GM18907 (cell line): ENCODE results near the gene ANKRD53.

Experiments
- ATAC-seq: cut with Tn5 transposase; IDR thresholded peaks from one replicate; pipeline ENCODE4 v1.9.1; 2021; ENCODE audit warnings: mild to moderate bottlenecking, moderate library complexity; ENCODE audit not compliant: unreplicated experiment

The ANKRD53 gene, protein sequence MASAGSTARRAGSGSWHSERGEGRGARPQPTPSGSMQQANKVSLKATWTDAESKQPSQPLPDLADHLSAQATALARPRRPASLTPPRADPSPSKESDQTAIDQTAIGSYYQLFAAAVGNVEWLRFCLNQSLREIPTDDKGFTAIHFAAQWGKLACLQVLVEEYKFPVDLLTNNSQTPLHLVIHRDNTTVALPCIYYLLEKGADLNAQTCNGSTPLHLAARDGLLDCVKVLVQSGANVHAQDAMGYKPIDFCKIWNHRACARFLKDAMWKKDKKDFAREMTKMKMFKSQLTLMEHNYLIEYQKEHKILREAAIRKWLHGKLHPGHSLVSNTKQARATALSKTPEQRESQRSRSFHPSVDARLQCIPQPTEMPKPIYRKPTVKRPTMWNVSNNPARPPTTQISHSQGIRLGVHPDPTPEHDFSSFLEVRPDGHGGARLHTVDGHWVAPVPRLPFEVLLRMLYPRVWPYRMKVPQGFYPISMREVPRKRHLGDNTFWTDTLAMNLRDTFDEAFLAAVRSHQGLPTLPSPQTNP

DNA sequence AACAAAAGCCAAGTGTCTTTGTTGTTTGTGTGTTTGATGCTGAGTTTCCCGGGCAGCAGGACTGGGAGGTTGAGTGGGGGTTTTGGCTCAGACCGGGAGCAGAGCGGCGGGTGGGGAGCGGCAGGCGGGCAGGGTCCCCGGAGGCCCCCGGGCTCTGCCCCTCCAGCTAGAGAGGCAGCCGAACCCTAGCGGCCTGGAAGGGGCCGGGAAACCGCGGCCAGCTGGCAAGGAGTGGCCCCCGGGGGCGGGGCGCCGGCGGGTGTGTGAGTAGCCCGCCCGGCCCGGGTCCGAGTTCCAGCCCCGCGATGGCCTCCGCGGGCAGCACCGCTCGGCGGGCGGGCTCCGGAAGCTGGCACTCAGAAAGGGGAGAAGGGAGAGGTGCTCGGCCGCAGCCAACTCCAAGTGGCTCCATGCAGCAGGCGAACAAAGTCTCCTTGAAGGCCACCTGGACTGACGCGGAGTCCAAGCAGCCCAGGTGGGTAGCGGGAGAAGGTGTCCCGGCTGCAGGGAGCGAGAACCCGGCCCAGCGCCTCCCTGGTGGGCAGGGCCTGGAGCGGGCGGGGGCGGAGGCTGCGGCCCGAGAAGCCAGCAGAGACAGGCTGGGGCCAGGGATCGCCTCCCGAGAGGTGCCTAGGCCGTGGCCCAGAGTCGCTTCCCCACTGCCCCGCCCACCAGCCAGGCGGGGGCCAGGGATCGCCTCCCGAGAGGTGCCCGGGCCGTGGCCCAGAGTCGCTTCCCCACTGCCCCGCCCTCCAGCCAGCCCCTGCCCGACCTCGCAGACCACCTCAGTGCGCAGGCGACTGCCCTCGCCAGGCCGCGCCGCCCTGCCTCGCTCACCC, at the start of gene ANKRD53:
TSS of gene ANKRD53 (plus strand) at position 290 of the 839 bp plus-strand sequence. CDS start at position 306, 16 bp downstream.
- ATAC-seq = no peak

DNA sequence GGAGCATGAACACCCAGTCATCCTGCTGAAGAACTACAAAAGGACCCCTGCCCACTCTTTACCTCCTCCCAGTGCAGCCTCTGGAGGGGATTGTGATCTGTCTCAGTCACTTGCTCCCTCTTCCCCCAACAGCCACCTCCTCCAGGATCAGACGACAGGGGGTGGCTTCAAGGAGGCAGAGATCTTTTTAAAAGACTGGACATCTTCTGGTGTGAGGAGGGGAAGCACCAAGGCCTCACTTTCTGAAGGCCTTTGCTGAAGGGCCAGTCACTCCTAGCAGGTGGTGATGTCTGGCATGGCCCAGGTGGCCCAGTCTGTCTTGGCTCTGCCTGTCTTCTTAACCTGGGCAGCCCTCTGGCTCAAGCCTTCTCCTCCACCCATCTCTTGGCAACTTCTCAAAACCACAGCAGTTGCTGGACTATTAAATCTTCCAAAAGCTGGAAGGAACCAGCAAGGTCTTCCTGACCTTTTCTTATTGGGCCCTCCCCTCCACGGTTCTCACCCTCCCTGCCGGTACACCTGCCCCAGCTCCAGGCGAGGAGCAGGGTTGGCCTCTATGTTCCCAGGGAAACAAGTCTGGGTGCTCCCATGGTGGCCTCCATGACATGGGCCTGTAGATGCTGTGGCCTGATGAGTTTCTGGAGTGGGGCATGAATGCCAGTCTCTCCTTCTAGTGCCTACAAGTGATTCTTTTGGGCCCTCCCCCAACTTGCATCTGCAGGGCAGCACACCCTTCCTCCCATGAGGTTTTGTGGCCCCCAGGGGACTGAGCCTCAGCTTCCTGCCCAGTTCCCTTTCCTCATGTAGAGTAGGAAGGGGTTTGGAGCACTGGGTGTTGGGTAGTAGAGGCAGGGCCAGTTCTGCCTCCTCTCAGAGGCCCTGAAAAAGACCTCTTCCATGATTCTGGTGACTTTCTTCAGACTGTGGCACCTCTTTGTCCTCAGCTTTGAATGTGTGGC, 47.8 kb upstream of the ANKRD53 start:
- no peak for ATAC-seq

DNA sequence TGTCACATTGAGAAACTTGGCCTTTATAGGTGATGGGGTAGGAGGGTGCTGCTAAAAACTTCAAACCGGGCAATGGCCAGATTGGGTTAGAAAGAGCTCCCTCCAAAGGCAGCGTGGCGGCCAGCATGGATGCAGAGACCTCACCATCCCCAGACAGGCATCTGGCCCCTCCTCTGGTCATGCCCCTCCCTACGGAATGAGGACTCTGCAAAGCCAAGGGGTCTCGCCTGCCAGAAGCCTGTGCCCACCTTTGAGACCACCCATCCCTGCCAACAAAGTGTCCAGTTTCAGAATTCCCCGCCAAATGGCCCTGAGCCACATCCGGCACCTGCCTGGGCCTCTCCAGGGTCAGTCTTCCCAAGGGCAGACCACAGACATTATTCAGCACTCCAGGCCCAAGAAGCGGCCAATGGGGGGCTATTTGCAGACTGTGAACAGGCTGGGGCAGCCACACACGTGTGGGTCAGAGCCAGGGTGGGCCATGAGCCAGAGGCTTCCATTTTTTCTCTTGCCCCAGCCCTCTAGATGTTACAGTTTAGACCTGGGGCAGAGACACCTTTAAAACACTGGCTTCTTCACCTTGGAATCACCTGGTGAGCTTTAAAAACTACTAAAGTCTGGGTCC, 46.9 kb upstream of the ANKRD53 start:
- ATAC-seq = no peak

DNA sequence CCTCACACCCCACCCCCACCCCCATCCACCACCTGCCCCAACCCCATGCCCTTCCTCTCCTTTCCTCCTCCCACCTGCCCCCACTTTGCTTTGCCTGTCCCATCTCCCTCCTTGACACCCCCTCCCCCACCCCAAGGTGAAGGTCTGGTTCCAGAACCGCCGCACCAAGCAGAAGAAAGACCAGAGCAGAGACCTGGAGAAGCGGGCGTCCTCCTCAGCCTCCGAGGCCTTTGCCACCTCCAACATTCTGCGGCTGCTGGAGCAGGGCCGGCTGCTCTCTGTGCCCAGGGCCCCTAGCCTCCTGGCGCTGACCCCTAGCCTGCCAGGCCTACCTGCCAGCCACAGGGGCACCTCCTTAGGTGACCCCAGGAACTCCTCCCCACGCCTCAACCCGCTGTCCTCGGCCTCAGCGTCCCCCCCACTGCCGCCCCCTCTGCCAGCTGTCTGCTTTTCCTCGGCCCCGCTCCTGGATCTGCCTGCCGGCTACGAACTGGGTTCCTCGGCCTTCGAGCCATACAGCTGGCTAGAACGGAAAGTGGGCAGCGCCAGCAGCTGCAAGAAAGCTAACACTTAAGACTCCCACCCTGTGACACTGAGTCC, 45.7 kb upstream of the ANKRD53 start:
- no peak for ATAC-seq

DNA sequence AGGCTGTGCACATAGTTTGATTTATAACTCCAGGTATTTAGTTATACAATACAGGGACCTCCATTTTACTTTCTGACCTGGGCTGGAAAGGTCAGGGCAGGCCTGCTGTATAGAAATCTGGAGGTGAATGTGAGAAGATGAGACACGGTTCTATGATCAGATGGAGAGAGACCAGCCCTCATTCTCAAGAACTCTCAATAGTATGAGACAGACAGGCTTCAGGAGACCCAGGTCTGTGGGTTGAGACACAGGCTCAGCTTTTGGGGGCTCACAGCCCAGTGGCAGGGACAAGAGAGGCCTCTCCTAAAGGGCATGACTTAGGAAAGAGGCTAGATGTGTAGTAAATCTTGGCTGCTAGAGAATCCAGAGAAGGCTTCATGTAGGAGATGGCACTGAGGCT, 43.4 kb upstream of the ANKRD53 start:
- no peak for ATAC-seq

DNA sequence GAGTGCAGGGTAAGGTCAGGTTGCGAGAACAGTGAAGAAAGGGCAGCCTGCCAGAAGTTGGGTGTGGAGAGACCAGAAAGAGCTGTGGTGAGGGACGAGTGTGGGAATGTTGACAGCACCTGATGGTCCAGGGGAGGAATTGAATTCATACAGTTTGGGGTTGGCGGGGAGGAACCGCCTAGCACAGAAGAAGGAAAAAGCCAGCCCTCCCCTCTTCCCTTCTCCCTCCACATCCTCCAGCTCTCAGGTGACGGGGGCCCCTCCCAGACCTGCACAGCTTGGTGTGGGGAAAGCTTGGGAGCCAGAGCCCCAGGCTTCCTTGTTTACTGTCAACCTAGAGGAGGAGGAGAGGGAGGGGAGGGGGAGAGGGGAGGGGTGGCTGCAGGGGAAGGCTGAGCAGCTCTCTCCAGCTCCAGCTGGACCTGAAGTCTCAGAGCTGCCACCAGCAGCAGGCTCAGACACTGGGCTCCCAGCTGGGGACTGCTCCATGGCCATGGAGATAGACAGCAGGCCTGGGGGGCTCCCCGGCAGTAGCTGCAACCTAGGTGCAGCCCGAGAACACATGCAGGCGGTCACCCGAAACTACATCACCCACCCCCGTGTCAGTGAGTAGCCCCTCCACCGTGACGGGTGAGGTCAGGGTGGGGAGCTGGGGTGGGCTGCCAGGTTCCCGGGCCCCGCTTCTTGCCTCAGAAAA, 42.8 kb upstream of the ANKRD53 start, which contains the start of gene ATP6V1B1:
TSS of gene ATP6V1B1 (plus strand) at position 433 of the 697 bp plus-strand sequence. CDS start at position 488, 55 bp downstream.
- no peak for ATAC-seq

DNA sequence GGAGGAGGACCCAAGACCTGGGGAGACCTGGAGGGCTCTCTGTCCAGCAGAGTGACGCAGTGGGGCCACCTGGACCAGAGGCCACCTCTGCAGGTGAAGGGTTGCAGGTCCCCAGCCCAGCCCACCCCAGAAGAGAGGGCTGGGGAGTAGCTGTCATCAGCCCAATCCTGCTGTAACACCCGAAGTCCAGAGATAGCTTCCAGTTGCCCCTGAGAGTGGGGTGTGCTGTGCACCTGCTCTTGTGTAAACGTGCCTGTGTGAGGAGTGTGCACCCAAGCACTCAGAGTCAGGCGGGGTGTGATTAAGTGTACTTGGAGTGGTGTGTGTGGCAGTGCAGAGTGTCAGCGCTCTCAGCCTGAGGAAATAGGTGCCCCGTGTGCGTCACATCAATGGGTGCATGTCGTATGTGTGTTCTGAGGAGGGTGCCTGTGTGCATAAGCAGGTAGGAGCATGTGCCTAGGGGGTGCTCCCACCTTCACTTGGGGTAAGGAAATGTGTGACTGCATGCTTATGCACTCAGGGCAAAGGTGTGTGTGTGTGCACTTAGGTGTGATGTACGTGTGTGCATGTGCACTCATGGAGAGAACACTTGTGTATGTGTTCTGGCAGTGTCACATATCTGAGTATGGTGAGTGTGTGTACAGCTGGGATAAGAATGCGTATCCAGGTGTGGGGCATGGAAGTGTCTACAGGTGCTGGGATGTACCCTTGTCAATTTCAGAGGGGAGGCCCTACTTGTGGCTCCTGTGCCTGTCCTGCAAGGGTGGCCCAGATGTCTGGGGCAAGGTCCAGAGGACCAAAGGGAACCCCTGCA, 42.1 kb upstream of the ANKRD53 start:
- ATAC-seq = no peak

DNA sequence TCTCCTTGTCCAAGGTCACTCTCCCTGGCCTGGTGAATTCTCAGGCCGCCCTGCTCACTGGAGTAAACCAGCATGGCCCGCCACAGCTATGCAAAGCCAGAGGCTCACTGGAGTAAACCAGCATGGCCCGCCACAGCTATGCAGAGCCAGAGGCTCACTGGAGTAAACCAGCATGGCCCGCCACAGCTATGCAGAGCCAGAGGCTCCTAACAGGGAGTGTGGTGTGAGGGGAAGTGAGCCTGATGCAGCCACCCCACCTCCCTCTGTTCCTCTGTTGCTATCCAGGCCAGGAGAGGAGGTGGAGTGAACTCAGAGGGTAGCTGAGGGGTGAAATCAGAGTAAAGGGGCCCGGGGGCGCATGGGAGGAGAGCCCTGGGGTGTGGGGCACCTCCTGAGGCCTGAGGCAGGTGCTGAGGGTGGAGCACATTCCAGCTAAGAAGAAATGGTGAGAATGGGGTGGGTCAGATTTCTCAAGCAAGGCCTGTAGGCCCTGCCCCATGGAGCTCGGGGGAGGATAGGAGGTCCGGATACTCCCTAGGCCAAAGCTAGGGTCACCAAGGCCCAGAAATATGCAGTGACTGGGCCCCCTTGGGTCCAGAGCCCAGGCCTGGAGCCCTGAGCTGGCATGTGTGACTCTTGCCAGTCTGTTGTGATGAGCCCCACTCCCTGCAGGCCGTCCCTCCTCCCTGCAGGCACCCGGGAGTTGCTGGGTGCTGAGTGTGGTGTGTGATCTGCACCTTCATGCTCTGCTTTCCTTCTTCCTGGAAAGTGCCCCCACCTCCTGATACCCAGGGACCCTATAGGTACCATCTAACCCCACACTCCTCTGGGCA, 41.2 kb upstream of the ANKRD53 start:
- no peak for ATAC-seq

DNA sequence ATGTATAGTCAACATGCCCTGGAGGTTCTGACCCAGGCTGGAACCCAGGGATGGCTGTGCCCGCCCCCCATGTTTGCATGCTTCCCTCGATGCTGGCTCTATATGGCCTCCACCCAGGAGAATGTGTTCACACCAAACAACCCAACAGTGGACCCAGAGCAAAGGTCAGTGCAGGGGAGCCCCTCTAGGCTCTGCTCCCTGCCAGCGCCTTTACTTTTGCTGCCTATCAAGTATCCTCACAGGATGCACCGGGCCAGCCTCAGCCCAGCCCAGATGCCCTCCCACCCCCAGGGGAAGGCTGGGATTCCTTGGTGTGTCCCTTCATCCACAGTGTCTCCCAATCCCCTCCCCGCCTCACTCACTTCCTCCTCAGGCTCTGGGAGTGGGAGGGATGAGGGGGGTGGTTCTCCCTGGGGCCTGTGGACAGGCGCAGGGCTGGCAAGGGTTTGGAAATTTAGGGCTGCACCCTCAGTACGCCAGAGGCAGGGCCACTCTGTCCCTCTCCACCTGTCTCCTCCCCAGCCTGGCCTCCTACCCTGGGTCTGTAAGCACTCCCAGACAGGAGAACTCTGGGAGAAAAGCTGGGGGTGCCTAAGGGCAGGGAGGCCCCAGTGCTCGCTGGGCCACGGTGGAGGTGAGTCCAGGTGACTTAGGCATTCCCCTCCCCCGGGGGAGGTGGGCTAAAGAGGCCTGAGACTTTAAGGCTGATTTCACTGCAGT, 40.4 kb upstream of the ANKRD53 start:
- ATAC-seq = no peak

DNA sequence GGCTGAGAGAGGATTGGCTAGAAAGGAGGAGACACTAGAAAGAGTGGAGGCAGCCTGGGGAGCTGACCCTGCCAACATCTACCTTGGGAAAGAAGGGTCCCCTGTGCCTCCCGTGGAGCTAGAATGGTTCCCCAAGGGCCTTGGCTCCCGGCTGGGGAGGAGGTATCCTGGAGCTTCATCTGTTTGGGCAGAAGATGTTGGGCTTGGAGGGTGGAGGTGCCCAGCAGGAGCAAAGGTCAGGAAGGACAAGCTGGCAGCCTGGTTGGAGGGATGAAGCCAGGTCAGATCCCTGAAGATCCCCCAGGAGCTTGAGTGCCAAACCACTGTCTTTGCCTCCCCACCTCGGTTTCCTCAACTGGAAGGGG, 39.9 kb upstream of the ANKRD53 start:
- no peak for ATAC-seq

DNA sequence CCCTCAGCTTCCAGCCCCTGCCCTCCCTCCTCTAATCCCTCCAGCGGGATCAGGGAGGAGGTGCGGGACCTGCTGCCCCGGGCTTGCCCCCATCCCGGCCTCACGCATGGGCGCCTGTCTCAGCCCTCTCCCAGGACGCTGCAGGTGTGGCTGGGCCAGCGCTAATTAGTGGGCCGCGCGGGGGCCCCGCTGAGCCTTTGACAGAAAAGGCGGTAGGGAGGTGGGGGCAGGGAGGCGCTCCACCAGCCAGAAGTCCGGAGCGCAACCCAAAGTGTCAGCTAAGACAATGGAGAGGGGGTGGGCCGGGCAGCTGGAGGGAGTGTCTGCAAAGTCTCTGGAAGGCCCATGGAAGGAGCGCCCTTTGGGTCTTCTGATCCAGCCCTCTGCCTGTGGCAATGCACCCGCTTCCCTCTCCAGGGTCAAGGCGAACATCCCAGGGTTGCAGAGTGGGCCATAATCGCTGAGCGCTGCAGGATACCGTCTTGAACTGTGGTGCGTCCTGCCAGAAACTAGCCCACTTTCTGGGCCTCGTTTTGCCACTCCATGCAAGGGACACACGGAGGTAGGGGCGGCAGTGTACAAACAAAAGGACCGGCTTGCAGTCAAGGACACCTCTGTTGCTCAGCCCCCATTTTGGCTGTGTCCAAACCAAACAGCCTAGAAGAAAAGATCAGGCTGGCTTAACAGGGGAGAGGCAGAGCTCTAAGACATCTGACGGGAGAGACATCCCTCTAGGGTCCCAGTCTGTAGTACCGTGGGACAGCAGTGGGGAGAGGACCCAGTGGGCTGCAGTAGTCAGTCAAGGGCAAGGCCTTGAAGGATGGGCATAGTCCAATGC, 39.2 kb upstream of the ANKRD53 start:
- no peak for ATAC-seq

DNA sequence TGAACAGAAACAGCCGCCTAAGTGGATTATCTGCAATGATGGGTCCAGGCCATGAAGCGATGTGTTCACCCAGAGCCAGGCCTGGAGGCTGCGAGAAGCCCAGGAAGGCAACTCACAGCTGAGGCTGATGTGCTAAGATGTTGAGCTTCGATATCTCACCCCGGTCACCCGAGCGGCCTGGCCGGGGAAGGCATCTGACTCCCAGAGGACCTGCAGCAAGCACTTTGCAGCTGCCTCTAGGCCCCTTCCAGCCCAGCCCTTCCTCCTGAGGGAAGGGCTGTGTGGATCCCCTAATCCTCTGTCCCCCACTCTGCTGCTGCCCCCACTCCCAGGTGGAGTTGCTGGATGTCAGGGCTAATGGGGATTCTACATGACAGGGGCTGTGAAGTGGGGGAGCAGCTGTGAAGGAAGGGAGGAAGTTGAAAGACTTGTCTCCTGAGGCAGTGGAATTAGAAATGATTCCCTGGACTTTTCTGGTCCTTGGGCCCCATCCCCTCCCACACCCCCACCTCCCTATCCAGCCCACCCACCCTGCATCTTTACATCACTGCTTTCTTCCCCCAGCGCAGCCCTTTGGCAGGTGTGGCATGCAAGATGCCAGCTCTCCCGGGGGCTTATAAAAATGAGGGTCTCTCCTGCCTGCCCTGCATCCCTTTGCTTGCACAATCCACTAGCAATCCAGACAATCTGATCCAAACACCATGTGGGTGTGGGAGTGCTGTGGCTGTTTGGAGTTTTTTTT, 38.4 kb upstream of the ANKRD53 start:
- no peak for ATAC-seq

DNA sequence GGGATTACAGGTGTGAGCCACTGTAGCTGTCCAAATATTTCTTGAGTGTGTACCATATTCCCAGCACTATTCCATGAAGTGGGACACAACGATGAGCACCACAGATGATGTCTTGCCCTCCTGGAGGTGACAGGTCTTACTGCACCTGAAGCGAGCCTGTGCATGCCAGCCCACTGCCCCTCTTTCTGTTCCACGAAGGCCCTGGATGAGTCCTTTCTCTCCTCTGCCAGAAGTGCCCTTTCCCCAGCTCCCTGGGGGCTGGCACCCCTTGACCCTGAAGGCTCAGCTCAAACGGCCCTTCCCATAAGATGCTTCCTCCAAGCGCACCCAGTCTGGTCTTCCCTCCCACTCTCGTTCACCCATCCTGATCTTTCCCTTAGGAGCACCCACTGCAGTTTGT, 37.2 kb upstream of the ANKRD53 start:
- no peak for ATAC-seq

DNA sequence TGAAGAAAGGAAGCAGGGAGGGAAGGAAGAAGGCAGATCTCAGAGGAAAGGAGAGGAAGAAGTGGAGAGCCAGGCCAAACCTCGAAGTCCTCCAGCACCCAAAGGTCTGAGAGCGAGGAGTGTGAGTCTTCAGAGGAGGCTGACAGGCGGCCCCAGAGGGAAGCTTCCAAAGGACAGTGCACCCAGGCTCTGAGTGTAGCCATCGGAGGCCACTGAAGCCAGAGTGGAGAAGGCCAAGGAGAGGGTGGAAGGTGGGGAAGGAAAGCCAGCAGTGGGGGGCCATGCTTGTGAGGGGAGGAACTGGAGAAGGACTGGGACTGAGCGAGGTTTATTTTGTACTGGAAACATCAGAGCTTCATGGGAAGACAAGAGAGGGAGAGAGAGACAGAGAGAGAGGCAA, 36.7 kb upstream of the ANKRD53 start:
- no peak for ATAC-seq
